Activated CD4-positive, alpha-beta T cell treated with anti-CD3 and anti-CD28 coated beads for 36 hours (primary cell): ENCODE measurements around the gene MSI2. TPM values are rescaled to one million over a fixed set of nuclear protein-coding genes. Genes with fewer than 3 reads are reported as not detected.
A peak's percentile ranks its signal among the peaks of the same experiment; 100 is the strongest.

Source experiments
- ATAC-seq: fragments of 200-7000 bp; cut with Tn5 transposase; one replicate; pipeline ENCODE4 v1.10.0; 2021; ENCODE audit warnings: mild to moderate bottlenecking, moderate library complexity
- CTCF ChIA-PET: fragments of 350-600 bp; sonication (Branson Sonifier 250); formaldehyde crosslinking; loops from one replicate; lab custom pipeline; 2021; ENCODE audit warnings: antibody characterized with exemption; lab: Charles Lee
- POLR2A ChIA-PET: fragments of 350-600 bp; sonication (Branson Sonifier 250); formaldehyde crosslinking; loops from one replicate; lab custom pipeline; 2021; ENCODE audit warnings: antibody characterized with exemption, inconsistent platforms; lab: Charles Lee
- DNase-seq: peaks from one replicate; pipeline ENCODE4 v3.0.0-alpha.2; 2020
- H3K27ac Mint-ChIP-seq: one replicate; pipeline ENCODE4 v1.8.0; 2021; ENCODE audit warnings: mixed read lengths
- H3K27me3 Mint-ChIP-seq: one replicate; pipeline ENCODE4 v1.8.0; 2021; ENCODE audit warnings: mixed read lengths
- H3K36me3 Mint-ChIP-seq: one replicate; pipeline ENCODE4 v1.8.0; 2021; ENCODE audit warnings: low read depth, mixed read lengths
- H3K4me1 Mint-ChIP-seq: one replicate; pipeline ENCODE4 v1.8.0; 2021; ENCODE audit warnings: mixed read lengths
- H3K4me3 Mint-ChIP-seq: one replicate; pipeline ENCODE4 v1.8.0; 2021; ENCODE audit warnings: mild to moderate bottlenecking, moderate library complexity, mixed read lengths
- H3K9me3 Mint-ChIP-seq: one replicate; pipeline ENCODE4 v1.8.0; 2021; ENCODE audit warnings: low read depth, mixed read lengths
- intact Hi-C, 2 experiments: fragments of 100-400 bp; cut with DNase I in 1 of 2; cut with micrococcal nuclease in 1 of 2; formaldehyde crosslinking; loops; one replicate each; pipeline versions ENCODE4 v1.14.2 to v1.15.1; 2022 to 2024; cut with DNase I, micrococcal nuclease
- total RNA-seq, 2 experiments: library from RNA; stranded (reverse); gene quantifications; one replicate each; pipeline ENCODE4 v1.2.3, GENCODE V29; 2021

The MSI2 gene
- total RNA-seq, 2 experiments from 2014 or later: 55.3 to 57.2 TPM

DNA sequence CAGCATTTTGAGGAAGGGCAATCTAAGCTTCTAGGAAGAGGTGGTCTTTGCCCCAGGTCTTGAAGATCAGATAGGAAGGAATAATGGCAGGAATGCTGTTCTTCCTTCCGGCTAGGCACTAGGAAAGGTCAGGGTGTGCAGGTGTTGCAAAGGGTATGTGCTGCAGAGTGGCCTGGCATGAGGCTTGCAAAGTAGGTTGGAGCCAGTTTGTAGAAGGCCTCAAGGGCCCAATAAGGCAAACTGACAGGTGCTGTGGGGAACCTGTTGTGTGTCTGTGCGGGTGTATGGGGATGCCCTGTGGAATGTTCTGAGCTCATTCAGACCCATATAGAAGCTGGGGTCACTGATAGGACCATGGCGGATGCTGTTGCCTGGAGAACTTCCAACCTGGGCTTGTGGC is 12.7 kb downstream of the MSI2 start:
- intact Hi-C loops: no loop called here
- Mint-ChIP-seq H3K27me3 (no peaks in the 10 kb centered on the region), H3K36me3 (peaks cover 39% of the 10 kb centered on the region), H3K4me1 (peaks cover 24% of the 10 kb centered on the region), H3K4me3 (no peak overlapping the region), H3K27ac (no peak overlapping the region), H3K9me3 (no peaks in the 10 kb centered on the region)
- CTCF ChIA-PET: interaction anchor here (3.2 kb wide), 1 partner anchor 26 kb away, joined by 18 read pairs; no protein-coding TSS in a partner anchor
- POLR2A ChIA-PET: no interaction called here
- ATAC-seq (no peak), DNase-seq (no peak)

DNA sequence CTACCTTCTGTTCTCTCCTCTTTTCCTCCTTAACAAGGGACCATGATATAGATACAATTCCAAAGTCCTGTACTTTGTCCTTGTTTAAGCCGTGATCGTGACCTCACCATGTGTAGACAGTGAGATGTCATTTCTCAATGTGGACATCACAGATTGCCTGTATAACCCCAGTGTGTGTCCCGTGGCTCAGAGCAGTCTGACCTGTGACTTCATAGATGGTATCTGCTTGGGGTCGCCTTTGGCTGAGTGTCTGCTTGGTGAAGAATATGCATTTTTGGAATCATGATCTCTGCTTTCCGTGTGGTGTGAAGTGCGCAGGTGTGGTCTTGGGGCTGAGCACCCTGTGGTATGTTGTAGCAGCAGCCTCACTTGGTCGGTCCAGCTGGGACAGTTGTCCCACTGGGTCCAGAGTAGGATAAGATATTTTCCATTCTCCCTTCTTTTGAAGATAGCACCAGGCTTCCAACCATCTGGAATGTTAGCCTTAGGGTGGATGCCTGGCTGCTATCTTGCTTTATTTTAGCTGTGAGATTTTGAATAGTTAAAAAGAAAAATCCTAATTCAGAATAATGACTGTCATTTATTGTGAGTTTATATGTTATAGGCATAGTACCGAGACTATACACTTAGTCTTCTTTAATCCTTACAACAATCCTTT is 13.4 kb downstream of the MSI2 start:
- H3K27me3 Mint-ChIP-seq: no peaks in the 10 kb centered on the region
- no peaks in the 10 kb centered on the region for H3K9me3 Mint-ChIP-seq
- H3K4me3 Mint-ChIP-seq: no peak overlapping the region
- H3K27ac Mint-ChIP-seq: no peak overlapping the region
- ATAC-seq (no peak), DNase-seq (no peak)
- H3K4me1 Mint-ChIP-seq: peaks cover 24% of the 10 kb centered on the region
- intact Hi-C loops: no loop called here
- peaks cover 42% of the 10 kb centered on the region for H3K36me3 Mint-ChIP-seq
- ChIA-PET CTCF (interaction anchor here (0.6 to 3.2 kb wide), 2 partner anchors 26 to 92 kb away, joined by 4 to 18 read pairs; no protein-coding TSS in a partner anchor), POLR2A (no interaction called here)

DNA sequence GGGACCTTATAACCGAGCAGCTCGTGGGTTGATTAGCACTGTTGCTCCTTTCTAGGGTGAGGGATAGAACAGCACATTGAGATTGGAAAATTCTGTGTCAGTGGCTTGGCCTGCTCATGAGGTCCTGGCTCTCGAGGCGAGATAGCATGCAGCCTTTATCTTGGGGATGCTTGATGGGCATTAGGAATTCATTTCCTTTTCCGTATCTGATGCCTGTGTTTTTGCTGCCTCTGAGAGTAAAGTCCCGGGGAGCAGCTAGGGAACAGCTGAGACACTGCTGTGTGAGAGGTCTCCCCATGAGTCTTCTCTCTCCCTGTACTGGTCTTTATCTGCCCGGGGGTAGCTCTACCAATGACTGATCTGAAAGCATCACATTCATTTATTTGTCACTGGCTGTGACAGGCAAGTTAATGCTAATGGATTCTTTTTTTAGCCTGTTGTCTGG is 14.5 kb downstream of the MSI2 start:
- Mint-ChIP-seq H3K4me3 (no peak overlapping the region), H3K36me3 (peaks cover 39% of the 10 kb centered on the region), H3K4me1 (peaks cover 30% of the 10 kb centered on the region), H3K27ac (no peak overlapping the region), H3K27me3 (no peaks in the 10 kb centered on the region), H3K9me3 (no peaks in the 10 kb centered on the region)
- ChIA-PET POLR2A (no interaction called here), CTCF (interaction anchor here (0.7 kb wide), 1 partner anchor 112 kb away, joined by 3 read pairs; no protein-coding TSS in a partner anchor)
- ATAC-seq (no peak), DNase-seq (no peak)
- intact Hi-C loops: no loop called here

DNA sequence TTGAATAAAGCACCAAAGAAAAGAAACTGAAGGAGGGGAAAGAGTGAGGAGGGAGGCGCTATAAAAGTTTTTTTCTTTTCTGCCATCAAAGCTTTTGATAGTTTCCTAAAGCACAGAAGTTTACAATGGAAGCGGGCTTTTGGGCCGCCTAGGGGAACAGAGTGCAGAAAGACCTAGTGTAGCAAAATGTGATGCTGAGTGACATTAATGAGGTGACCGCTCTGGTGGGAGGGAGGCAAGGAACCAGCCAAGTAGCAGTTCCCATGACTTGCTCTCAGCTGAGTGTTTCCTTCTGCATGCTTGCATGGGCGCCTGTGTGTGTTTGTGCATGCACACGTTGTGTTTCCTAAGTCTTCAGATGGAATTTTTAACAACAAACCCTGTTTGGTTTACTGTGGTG is 15.5 kb downstream of the MSI2 start:
- H3K4me1 Mint-ChIP-seq: peaks cover 37% of the 10 kb centered on the region
- intact Hi-C loops: no loop called here
- peaks cover 35% of the 10 kb centered on the region for H3K36me3 Mint-ChIP-seq
- ATAC-seq (no peak), DNase-seq (no peak)
- no peaks in the 10 kb centered on the region for H3K27me3 Mint-ChIP-seq
- CTCF ChIA-PET: interaction anchor here (0.7 to 0.9 kb wide), 2 partner anchors 9 to 29 kb away, joined by 3 read pairs; no protein-coding TSS in a partner anchor
- no peak overlapping the region for H3K4me3 Mint-ChIP-seq
- H3K27ac Mint-ChIP-seq: no peak overlapping the region
- H3K9me3 Mint-ChIP-seq: no peaks in the 10 kb centered on the region
- POLR2A ChIA-PET: no interaction called here

DNA sequence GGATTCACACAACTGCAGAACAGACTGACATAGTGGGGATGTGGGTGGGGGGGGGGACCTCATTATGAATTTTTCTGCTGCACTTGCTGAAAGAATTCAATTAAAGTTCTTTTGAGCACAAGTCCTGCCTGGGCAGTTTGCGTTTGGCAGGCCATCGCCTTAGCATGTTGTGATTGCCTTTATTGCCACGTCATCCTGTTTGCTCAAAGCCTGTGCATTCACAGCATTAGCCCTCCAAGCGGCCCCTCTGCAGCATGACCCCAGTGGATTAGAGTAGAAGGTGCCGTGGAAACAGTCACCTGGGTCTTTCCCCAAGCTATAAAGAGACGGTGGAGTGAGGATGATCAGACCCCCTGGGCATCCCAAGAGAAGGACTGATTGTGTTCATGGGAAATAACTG is 17.2 kb downstream of the MSI2 start:
- intact Hi-C loops: no loop called here
- ATAC-seq (no peak), DNase-seq (no peak)
- Mint-ChIP-seq H3K4me3 (no peak overlapping the region), H3K36me3 (peaks cover 32% of the 10 kb centered on the region), H3K27ac (no peak overlapping the region), H3K4me1 (peaks cover 45% of the 10 kb centered on the region), H3K27me3 (no peaks in the 10 kb centered on the region), H3K9me3 (no peaks in the 10 kb centered on the region)
- CTCF ChIA-PET: interaction anchor here (1.0 kb wide), 1 partner anchor 12 kb away, joined by 3 read pairs; no protein-coding TSS in a partner anchor
- POLR2A ChIA-PET: no interaction called here

GRCh38 chr17:57274162-57274561 is 17.8 kb downstream of the MSI2 start:
- H3K27ac Mint-ChIP-seq: no peak overlapping the region
- ChIA-PET CTCF (interaction anchor here (1.0 kb wide), 1 partner anchor 12 kb away, joined by 3 read pairs; no protein-coding TSS in a partner anchor), POLR2A (no interaction called here)
- H3K36me3 Mint-ChIP-seq: peaks cover 36% of the 10 kb centered on the region
- H3K27me3 Mint-ChIP-seq: no peaks in the 10 kb centered on the region
- no peak overlapping the region for H3K4me3 Mint-ChIP-seq
- no peaks in the 10 kb centered on the region for H3K9me3 Mint-ChIP-seq
- DNase-seq (no peak), ATAC-seq (no peak)
- H3K4me1 Mint-ChIP-seq: peaks cover 49% of the 10 kb centered on the region
- intact Hi-C loops: no loop called here

- H3K4me1 Mint-ChIP-seq: peaks cover 51% of the 10 kb centered on the region
- ChIA-PET CTCF (interaction anchor here (0.5 kb wide), 1 partner anchor 169 kb away, joined by 3 read pairs; no protein-coding TSS in a partner anchor), POLR2A (no interaction called here)
- no peak overlapping the region for H3K27ac Mint-ChIP-seq
- peaks cover 35% of the 10 kb centered on the region for H3K36me3 Mint-ChIP-seq
- intact Hi-C loops: no loop called here
- ATAC-seq: no peak
- no peak for DNase-seq
- H3K4me3 Mint-ChIP-seq: no peak overlapping the region
- no peaks in the 10 kb centered on the region for H3K9me3 Mint-ChIP-seq
- no peaks in the 10 kb centered on the region for H3K27me3 Mint-ChIP-seq
Observed at GRCh38 chr17:57275071-57275764, 18.9 kb downstream of the MSI2 start.

GRCh38 chr17:57276621-57277020 is 20.3 kb downstream of the MSI2 start:
- peaks cover 38% of the 10 kb centered on the region for H3K36me3 Mint-ChIP-seq

DNA sequence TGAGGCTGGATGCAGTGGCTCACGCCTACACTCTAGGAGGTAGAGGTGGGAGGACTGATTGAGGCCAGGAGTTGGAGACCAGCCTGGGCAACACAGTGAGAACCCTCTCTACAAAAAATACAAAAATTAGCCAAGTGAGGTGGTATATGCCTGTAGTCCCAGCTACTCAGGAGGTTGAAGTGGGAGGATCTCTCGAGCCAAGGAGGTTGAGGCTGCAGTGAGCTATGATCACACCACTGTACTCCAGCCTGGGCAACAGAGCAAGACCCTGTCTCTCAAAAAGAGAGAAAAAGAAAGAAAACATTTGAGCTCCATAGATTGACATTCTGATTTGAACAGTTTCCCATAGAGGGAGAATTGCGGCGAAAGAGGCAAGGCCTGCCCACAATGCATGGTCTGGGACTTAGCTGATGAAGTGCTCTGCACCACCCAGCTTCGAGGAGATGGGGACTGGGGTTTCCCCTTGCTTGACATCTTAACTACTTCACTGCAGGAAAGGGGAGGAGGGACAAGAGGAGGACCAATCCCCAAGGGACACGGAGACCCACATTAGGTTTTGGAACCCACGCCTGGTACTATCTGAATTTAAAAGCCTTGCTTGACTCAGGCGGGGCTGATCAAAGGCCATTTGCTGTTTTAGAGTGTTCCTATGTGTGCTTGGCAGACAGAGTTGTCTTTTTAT is 21.7 kb downstream of the MSI2 start:
- H3K4me3 Mint-ChIP-seq: no peak overlapping the region
- CTCF ChIA-PET: interaction anchor here (3.2 kb wide), 1 partner anchor 35 kb away, joined by 11 read pairs; no protein-coding TSS in a partner anchor
- no peaks in the 10 kb centered on the region for H3K27me3 Mint-ChIP-seq
- peak; percentile 56 for DNase-seq
- H3K4me1 Mint-ChIP-seq: peaks cover 65% of the 10 kb centered on the region
- peaks cover 42% of the 10 kb centered on the region for H3K36me3 Mint-ChIP-seq
- POLR2A ChIA-PET: no interaction called here
- intact Hi-C loops: no loop called here
- peak; percentile 86 for ATAC-seq
- no peak overlapping the region for H3K27ac Mint-ChIP-seq
- no peaks in the 10 kb centered on the region for H3K9me3 Mint-ChIP-seq

More at GRCh38 chr17:57276621-57277020, 20.3 kb downstream of the MSI2 start:
- Mint-ChIP-seq H3K9me3 (no peaks in the 10 kb centered on the region), H3K27me3 (no peaks in the 10 kb centered on the region), H3K4me3 (no peak overlapping the region), H3K4me1 (peaks cover 56% of the 10 kb centered on the region), H3K27ac (no peak overlapping the region)
- intact Hi-C loops: no loop called here
- ChIA-PET POLR2A (interaction anchor here (0.7 kb wide), 1 partner anchor 186 kb away, joined by 4 read pairs; no protein-coding TSS in a partner anchor), CTCF (no interaction called here)
- DNase-seq (no peak), ATAC-seq (no peak)

DNA sequence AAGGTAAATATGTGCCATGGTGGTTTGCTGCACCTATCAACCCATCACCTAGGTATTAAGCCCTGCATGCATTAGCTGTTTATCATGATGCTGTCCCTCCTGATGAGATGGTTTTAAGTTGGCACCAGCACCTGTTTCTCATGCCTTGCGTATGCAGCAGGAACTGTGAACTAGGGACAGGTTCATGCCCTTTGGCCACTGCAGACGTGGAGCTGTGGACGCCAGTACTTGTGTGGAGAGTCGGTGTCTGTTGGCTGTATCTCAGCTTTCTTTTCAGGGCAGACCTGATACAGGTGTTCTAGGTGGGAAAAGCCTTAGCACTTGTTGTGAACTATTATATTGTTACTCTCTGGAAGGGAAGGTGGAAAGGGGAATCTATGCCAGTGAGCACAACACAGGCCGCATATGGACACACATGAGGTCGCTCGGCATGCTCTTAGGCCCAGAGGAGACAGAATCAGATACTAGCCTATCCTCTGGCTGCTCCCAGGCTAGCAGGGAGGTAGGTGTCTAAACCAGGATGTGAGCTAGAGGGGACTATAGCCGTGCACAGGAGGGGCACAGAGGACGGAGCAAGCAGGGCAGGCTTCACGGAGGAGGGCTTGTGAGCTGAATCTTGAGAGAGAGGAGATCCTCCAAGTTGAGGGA is 22.5 kb downstream of the MSI2 start:
- Mint-ChIP-seq H3K36me3 (peaks cover 48% of the 10 kb centered on the region), H3K4me3 (no peak overlapping the region), H3K4me1 (peaks cover 71% of the 10 kb centered on the region), H3K27me3 (no peaks in the 10 kb centered on the region), H3K27ac (no peak overlapping the region), H3K9me3 (no peaks in the 10 kb centered on the region)
- ChIA-PET POLR2A (interaction anchor here (0.6 kb wide), 1 partner anchor 1455 kb away, joined by 3 read pairs; no protein-coding TSS in a partner anchor), CTCF (interaction anchor here (0.9 to 3.2 kb wide), 2 partner anchors 35 to 505 kb away, joined by 3 to 11 read pairs; no protein-coding TSS in a partner anchor)
- intact Hi-C loops: no loop called here
- DNase-seq: no peak
- no peak for ATAC-seq
